HEK293 (cell line): Measurements from ENCODE around the gene DPP9.

Experiments
- CTCF ChIA-PET: fragments of 350-600 bp; formaldehyde crosslinking; extraction: SDS; loops from one replicate; lab custom pipeline; 2021; ENCODE audit warnings: antibody characterized with exemption; lab: Yijun Ruan, JAX
- POLR2A ChIA-PET: fragments of 300-600 bp; formaldehyde crosslinking; extraction: SDS; loops from one replicate; lab custom pipeline; 2020; ENCODE audit warnings: antibody characterized with exemption, inconsistent platforms; lab: Yijun Ruan, JAX
- H3K27ac ChIP-seq: fragments of 200-500 bp; sonication (Bioruptor generic); 2 replicates; pipeline ENCODE4 v1.5.1; 2014; ENCODE audit warnings: low read depth, low read length, control low read depth, inconsistent platforms; ENCODE audit errors: extremely low read depth
- H3K36me3 ChIP-seq, 2 experiments: fragments of 200-500 bp in 1 of 2; sonication (Bioruptor generic) in 1 of 2; 1 replicate in 1 of 2; 2 replicates in 1 of 2; pipeline ENCODE4 v1.5.1; 2014 to 2017; ENCODE audit warnings: inconsistent platforms in 2 of 2, low read length in 2 of 2; ENCODE audit not compliant: control insufficient read depth in 2 of 2, insufficient read depth in 1 of 2
- H3K4me1 ChIP-seq: fragments of 200-500 bp; sonication (Bioruptor generic); 2 replicates; pipeline ENCODE4 v1.5.1; 2014; ENCODE audit warnings: mild to moderate bottlenecking, low read length, inconsistent platforms; ENCODE audit not compliant: control insufficient read depth, insufficient read depth
- H3K4me3 ChIP-seq: 2 replicates; pipeline ENCODE4 v1.5.1; 2011; ENCODE audit warnings: low read depth, mild to moderate bottlenecking, control low read depth, low read length, moderate library complexity
- H3K9me3 ChIP-seq: fragments of 200-500 bp; sonication (Bioruptor generic); 2 replicates; pipeline ENCODE4 v1.5.1; 2014; ENCODE audit warnings: low read depth, low read length, inconsistent platforms; ENCODE audit not compliant: control insufficient read depth, insufficient read depth
- FEZF1 ChIP-seq: fragments of 450-650 bp; formaldehyde crosslinking; IDR thresholded peaks from 2 replicates; pipeline ENCODE4 v1.5.1; 2016; ENCODE audit warnings: missing biosample characterization, missing genetic modification characterization
- GLIS2 ChIP-seq: fragments of 450-650 bp; formaldehyde crosslinking; IDR thresholded peaks from 2 replicates; pipeline ENCODE4 v1.5.1; 2016; ENCODE audit warnings: missing biosample characterization, missing genetic modification characterization
- HIC1 ChIP-seq: fragments of 450-650 bp; formaldehyde crosslinking; IDR thresholded peaks from 2 replicates; pipeline ENCODE4 v1.5.1; 2016; ENCODE audit warnings: missing biosample characterization, missing genetic modification characterization
- HOXA7 ChIP-seq: sonication (generic); formaldehyde crosslinking; IDR thresholded peaks from 2 replicates; pipeline ENCODE4 v1.8.1; 2022; ENCODE audit warnings: missing genetic modification reagents, borderline replicate concordance
- KLF1 ChIP-seq: fragments of 450-650 bp; formaldehyde crosslinking; IDR thresholded peaks from 2 replicates; pipeline ENCODE4 v1.5.1; 2016; ENCODE audit warnings: missing biosample characterization, missing genetic modification characterization
- KLF10 ChIP-seq: fragments of 450-650 bp; IDR thresholded peaks from 2 replicates; pipeline ENCODE4 v1.5.1; 2018; ENCODE audit warnings: missing biosample characterization, mild to moderate bottlenecking, missing genetic modification characterization
- RBAK ChIP-seq: fragments of 450-650 bp; formaldehyde crosslinking; IDR thresholded peaks from 2 replicates; pipeline ENCODE4 v1.5.1; 2016; ENCODE audit warnings: missing biosample characterization, missing genetic modification characterization
- SCRT1 ChIP-seq: fragments of 450-650 bp; formaldehyde crosslinking; IDR thresholded peaks from 2 replicates; pipeline ENCODE4 v1.5.1; 2016; ENCODE audit warnings: missing biosample characterization, missing genetic modification characterization, borderline replicate concordance
- SETDB1 ChIP-seq: IDR thresholded peaks from one replicate; pipeline ENCODE4 v1.6.1; 2017; ENCODE audit warnings: mild to moderate bottlenecking, low read length, moderate library complexity, mixed read lengths; ENCODE audit not compliant: insufficient read length
- ZBTB1 ChIP-seq: fragments of 450-650 bp; formaldehyde crosslinking; IDR thresholded peaks from 2 replicates; pipeline ENCODE4 v1.5.1; 2016; ENCODE audit warnings: missing biosample characterization, missing genetic modification characterization
- ZBTB17 ChIP-seq: fragments of 450-650 bp; formaldehyde crosslinking; IDR thresholded peaks from 2 replicates; pipeline ENCODE4 v1.5.1; 2016; ENCODE audit warnings: missing biosample characterization, missing genetic modification characterization
- ZBTB21 ChIP-seq: fragments of 450-650 bp; formaldehyde crosslinking; IDR thresholded peaks from 2 replicates; pipeline ENCODE4 v1.5.1; 2017; ENCODE audit warnings: missing biosample characterization, missing genetic modification characterization
- ZBTB48 ChIP-seq: fragments of 450-650 bp; formaldehyde crosslinking; IDR thresholded peaks from 2 replicates; pipeline ENCODE4 v1.5.1; 2016; ENCODE audit warnings: missing biosample characterization, missing genetic modification characterization
- ZBTB49 ChIP-seq: fragments of 450-650 bp; formaldehyde crosslinking; IDR thresholded peaks from 2 replicates; pipeline ENCODE4 v1.5.1; 2016; ENCODE audit warnings: missing biosample characterization, missing genetic modification characterization, low read depth
- ZFP3 ChIP-seq: fragments of 450-650 bp; formaldehyde crosslinking; IDR thresholded peaks from 2 replicates; pipeline ENCODE4 v1.5.1; 2016; ENCODE audit warnings: low read depth, missing biosample characterization, missing genetic modification characterization
- ZNF146 ChIP-seq: fragments of 450-650 bp; formaldehyde crosslinking; IDR thresholded peaks from 2 replicates; pipeline ENCODE4 v1.5.1; 2016; ENCODE audit warnings: missing biosample characterization, missing genetic modification characterization
- ZNF157 ChIP-seq: fragments of 450-650 bp; formaldehyde crosslinking; IDR thresholded peaks from 2 replicates; pipeline ENCODE4 v1.5.1; 2016; ENCODE audit warnings: missing biosample characterization, missing genetic modification characterization
- ZNF169 ChIP-seq: fragments of 450-650 bp; formaldehyde crosslinking; IDR thresholded peaks from 2 replicates; pipeline ENCODE4 v1.5.1; 2016; ENCODE audit warnings: missing biosample characterization, missing genetic modification characterization
- ZNF184 ChIP-seq: fragments of 450-650 bp; IDR thresholded peaks from 2 replicates; pipeline ENCODE4 v1.5.1; 2018; ENCODE audit warnings: missing biosample characterization, mild to moderate bottlenecking, missing genetic modification characterization
- ZNF24 ChIP-seq: fragments of 450-650 bp; formaldehyde crosslinking; IDR thresholded peaks from 2 replicates; pipeline ENCODE4 v1.5.1; 2016; ENCODE audit warnings: missing biosample characterization, missing genetic modification characterization
- ZNF26 ChIP-seq: fragments of 450-650 bp; formaldehyde crosslinking; IDR thresholded peaks from 2 replicates; pipeline ENCODE4 v1.5.1; 2016; ENCODE audit warnings: missing biosample characterization, missing genetic modification characterization
- ZNF311 ChIP-seq: fragments of 450-650 bp; formaldehyde crosslinking; IDR thresholded peaks from 2 replicates; pipeline ENCODE4 v1.5.1; 2017; ENCODE audit warnings: missing biosample characterization, missing genetic modification characterization, borderline replicate concordance
- ZNF580 ChIP-seq: fragments of 450-650 bp; formaldehyde crosslinking; IDR thresholded peaks from 2 replicates; pipeline ENCODE4 v1.5.1; 2016; ENCODE audit warnings: missing biosample characterization, missing genetic modification characterization
- ZNF623 ChIP-seq: fragments of 450-650 bp; formaldehyde crosslinking; IDR thresholded peaks from 2 replicates; pipeline ENCODE4 v1.5.1; 2016; ENCODE audit warnings: missing biosample characterization, missing genetic modification characterization
- ZNF660 ChIP-seq: fragments of 450-650 bp; IDR thresholded peaks from 2 replicates; pipeline ENCODE4 v1.5.1; 2018; ENCODE audit warnings: missing biosample characterization, mild to moderate bottlenecking, missing genetic modification characterization
- ZNF768 ChIP-seq: fragments of 450-650 bp; formaldehyde crosslinking; IDR thresholded peaks from 2 replicates; pipeline ENCODE4 v1.5.1; 2018; ENCODE audit warnings: missing biosample characterization, mild to moderate bottlenecking, missing genetic modification characterization
- ZNF791 ChIP-seq: fragments of 450-650 bp; formaldehyde crosslinking; IDR thresholded peaks from 2 replicates; pipeline ENCODE4 v1.5.1; 2016; ENCODE audit warnings: missing biosample characterization, missing genetic modification characterization
- ZSCAN4 ChIP-seq: fragments of 450-650 bp; formaldehyde crosslinking; IDR thresholded peaks from 2 replicates; pipeline ENCODE4 v1.5.1; 2017; ENCODE audit warnings: missing biosample characterization, missing genetic modification characterization

Gene DPP9

GRCh38 chr19:4707322-4707721 is 16.3 kb downstream of the DPP9 start (continued):
- TF ChIP-seq ZNF24 (tag by site-specific recombination) (no peak), ZNF157 (no peak), SETDB1 (no peak), ZBTB21 (tag by site-specific recombination) (no peak), FEZF1 (tag by site-specific recombination) (no peak), ZNF623 (tag by site-specific recombination) (no peak), GLIS2 (no peak), ZNF660 (tag by site-specific recombination) (no peak), HOXA7 (CRISPR knock-in tag) (no peak), ZSCAN4 (tag by site-specific recombination) (no peak), ZNF791 (tag by site-specific recombination) (no peak)

GRCh38 chr19:4705413-4706131 is 18.1 kb downstream of the DPP9 start:
- H3K9me3 ChIP-seq, result no peaks in the 10 kb centered on the region
- CTCF ChIA-PET, result no interaction called here
- no peak overlapping the region for H3K27ac ChIP-seq
- peaks cover 19 to 59% of the 10 kb centered on the region in 2 experiments; a peak in 2 of 3 replicates for H3K36me3 ChIP-seq
- POLR2A ChIA-PET, result no interaction called here
- no peaks in the 10 kb centered on the region for H3K4me1 ChIP-seq
- no peak for TF ChIP-seq ZBTB1
- no peak for TF ChIP-seq KLF10 (tag by site-specific recombination)
- no peak for TF ChIP-seq ZNF184 (tag by site-specific recombination)
- no peak for TF ChIP-seq ZNF169 (tag by site-specific recombination)
- no peak for TF ChIP-seq ZBTB49 (tag by site-specific recombination)
- no peak for TF ChIP-seq SCRT1 (tag by site-specific recombination)
- TF ChIP-seq RBAK (tag by site-specific recombination), result no peak
- no peak for TF ChIP-seq ZBTB17 (tag by site-specific recombination)
- no peak for TF ChIP-seq ZNF146 (tag by site-specific recombination)
- TF ChIP-seq HIC1 (tag by site-specific recombination), result no peak
- TF ChIP-seq ZFP3 (tag by site-specific recombination), result no peak
- no peak for TF ChIP-seq ZNF311 (tag by site-specific recombination)
- no peak for TF ChIP-seq ZBTB21 (tag by site-specific recombination)
- TF ChIP-seq ZNF580 (tag by site-specific recombination), result no peak
- no peak for TF ChIP-seq ZNF768
- no peak for TF ChIP-seq ZNF26
- no peak for TF ChIP-seq KLF1 (tag by site-specific recombination)
- TF ChIP-seq ZBTB48 (tag by site-specific recombination), result no peak
- no peak overlapping the region for H3K4me3 ChIP-seq
